ENCODE measurements around the gene CARD19.

GRCh38 chr9:93084471-93084881, 11.5 kb upstream of the CARD19 start:
- no peak for TF ChIP-seq EZH2 (IDR thresholded peaks at IDR 0.05; ENCODE audit: insufficient read depth, poor library complexity, severe bottlenecking)
- no peak for TF ChIP-seq EZH2phosphoT487 (IDR thresholded peaks at IDR 0.05; ENCODE audit: insufficient read depth, low read depth)
